NCI-H2227 treated with DMSO at 0.1 percent for 48 hours (cell line): ENCODE results near the gene PRMT3.
A peak's percentile ranks its signal among the peaks of the same experiment; 100 is the strongest.
"Not testable (repeated sequence)": the region's sequence is repeated elsewhere in the genome, so short reads cannot be mapped to it uniquely, and the experiment has no call there.

Source experiments
- DNase-seq: peaks from one replicate; lab custom pipeline; 2025; lab: John Stamatoyannopoulos, UW

Gene PRMT3

DNA sequence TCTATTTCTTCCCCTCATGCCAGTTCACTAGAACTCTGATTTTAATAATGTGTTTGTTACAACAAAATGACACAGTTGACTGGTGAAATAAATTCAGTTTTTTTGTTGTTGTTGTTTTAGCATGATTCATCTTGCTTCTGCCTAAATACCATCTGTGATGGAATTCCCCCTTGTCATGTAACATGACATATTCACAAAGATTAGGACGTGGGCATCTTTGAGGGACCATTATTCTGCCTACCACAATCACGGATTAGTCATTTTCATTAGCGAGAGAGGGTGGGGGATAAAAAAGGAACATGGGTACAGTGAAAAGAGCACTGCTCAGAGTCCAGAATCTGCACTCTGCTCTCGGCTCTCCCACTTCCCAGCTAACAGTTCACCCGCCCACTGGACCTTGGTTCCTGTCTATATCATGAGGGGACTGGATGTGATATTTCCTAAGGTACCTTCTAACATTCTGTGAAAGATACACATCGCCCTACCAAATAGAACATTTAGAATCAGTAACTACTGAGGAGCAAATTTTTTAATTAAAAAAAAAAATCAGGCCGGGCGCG is 12.7 kb upstream of the PRMT3 start:
- DNase-seq, result no peak

DNA sequence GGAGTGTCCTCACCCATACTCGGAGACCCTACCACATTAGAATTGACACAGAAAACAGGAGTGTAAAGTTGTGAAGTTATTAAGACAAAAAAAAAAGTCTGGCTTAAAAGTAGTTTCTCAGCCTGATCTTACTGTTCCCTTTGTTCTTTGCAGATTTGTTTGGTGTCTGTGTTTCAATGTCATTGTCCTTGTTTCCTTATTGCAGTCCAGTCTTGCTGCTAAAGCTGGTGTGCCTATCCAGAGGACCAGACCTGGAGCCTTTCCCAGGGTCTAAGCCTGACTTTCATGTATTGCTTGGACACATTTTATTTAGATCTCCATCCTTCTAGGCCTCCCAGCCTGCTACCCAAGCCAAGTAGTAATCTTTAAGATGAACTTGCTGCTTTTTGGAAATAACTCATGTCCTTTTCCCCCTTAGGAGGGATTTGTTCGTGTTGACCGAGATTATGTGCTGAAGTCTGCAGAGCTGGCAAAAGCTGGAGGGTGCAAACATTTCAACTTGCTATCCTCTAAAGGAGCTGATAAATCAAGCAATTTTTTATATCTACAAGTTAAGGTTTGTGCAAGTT is 11.3 kb upstream of the PRMT3 start:
- no peak for DNase-seq

DNA sequence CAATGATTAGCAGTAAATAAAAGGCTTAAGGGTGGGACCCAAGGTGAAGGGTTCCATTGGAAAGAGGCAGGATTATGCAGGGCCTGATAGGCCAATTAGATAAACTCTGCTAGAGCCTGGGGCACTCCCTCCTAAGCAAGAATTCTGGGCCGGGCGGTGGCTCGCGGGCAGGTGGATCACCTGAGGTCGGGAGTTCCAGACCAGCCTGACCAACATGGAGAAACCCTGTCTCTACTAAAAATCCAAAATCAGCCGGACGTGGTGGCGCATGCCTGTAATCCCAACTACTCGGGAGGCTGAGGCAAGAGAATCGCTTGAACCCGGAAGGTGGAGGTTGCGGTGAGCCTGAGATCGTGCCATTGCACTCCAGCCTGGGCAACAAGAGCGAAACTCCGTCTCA is 1.5 kb upstream of the PRMT3 start:
- not testable (repeated sequence) for DNase-seq

DNA sequence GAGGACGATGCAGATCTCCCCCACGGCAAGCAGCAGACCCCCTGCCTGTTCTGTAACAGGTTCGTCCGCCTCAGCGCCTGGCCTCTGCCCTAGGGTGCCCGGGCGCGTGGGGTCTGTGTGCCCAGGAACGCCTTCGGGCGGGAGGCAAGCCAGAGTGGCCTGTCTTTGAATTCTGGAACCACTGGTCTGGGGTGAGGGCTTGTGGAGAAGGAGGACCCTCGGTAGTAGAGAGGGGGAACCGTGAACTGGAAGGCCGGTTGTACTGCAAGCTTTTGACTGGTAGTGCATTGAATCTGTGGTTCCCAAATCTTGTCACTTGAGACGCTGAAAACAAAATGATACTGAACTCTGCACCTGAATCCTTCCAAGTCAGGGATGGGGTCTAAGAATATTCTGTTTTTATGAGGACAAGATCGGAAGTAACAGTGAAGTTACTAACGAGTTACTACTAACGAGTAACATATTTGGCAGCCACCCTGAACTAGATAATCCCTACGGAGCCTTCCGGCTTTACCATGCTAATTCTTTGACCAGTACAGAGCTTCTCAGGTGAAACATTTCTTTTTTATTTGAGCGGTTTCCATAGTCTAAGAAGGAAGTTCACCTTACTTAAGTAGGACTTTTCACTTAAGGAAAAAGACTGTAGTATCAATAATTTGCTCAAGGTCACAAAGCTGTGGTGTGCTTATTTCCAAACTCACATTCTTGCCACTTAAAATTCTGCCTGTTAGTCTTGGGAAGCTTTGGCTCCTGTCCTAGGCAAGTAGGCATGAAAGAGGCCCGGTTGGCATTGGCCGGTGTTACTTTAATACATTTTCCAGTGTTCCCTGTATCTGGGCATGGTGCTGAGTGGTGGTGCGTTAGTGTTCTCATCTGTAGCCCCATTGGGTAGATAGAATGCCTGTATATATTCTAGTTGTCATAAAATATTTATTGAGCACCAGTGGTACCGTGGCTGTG is 860 bp downstream of the PRMT3 start:
- no peak for DNase-seq

DNA sequence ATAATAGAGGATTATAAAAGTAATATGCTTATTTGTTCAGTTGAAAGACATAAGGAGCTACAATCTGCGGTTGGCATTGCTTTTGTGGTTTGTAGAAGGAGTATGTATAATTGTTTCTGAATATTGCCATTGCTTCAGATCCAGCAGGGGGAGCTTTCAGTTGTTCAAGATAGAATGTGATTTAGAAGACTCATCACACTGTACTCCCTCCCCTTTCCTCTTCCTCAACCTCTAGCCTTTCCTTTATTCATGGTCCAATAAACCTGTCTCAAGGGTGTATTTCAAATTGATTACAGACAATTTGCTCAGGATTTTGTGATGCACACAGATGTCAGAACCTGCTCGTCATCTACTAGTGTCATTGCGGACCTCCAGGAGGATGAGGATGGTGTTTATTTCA is 9.8 kb downstream of the PRMT3 start:
- DNase-seq, result peak; percentile 61

GRCh38 chr11:20399498-20399897 is 12.0 kb downstream of the PRMT3 start:
- no peak for DNase-seq

DNA sequence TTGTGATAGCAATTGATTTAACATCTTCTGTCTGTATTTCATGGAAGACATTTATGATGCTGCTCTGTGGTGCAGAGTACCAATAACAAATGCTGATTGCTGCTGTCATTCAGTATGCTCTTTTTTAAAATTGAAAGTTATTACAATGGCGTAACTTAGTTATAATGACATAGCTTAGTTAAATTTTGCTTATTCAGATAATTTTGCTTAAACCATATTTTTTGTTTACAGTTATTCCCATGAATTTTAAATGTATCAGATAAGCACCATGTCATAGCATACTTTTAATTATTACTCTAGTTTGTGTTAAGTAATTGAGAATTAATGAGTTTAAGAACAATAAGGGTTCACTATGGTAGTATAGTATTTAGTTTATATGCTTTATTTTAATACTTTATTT is 15.5 kb downstream of the PRMT3 start:
- no peak for DNase-seq

DNA sequence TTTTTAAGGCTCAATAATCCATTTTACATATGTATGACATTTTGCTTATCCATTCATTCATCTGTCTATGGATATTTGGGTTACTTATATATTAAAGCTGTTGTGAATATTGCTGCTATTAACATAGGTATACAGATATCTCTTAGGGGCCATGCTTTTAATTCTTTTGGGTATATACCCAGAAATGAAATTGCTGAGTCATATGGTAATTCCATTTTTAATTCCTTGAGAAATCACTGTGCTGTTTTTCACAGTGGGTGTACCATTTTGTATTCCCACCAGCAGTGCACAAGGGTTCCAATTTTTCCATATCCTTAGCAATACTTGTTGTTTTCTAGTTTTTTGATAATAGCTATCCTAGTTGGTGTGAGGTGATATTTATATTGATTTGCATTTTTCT is 19.0 kb downstream of the PRMT3 start:
- no peak for DNase-seq

DNA sequence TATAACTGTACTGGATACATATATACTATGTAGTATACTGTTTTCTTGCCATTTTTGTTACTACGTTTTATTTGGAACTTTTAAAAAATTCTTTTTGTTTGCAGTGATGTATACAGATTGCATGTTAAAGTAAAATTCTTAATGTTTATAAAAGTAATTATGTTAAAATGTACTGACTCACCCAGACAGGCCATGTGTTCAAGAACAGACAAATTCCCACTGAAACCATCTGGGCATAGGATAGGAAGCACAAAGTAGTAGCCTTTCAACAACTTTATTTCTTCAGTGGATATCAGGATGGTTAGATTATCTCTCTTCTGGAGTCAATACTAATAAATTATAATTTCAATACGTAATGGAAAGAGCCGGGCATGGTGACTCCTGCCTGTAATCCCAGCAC is 19.8 kb downstream of the PRMT3 start:
- no peak for DNase-seq

GRCh38 chr11:20415432-20415831 is 27.9 kb downstream of the PRMT3 start:
- DNase-seq, result no peak

- no peak for DNase-seq
These were observed 30.3 kb downstream of the PRMT3 start for GRCh38 chr11:20417771-20418170.

DNA sequence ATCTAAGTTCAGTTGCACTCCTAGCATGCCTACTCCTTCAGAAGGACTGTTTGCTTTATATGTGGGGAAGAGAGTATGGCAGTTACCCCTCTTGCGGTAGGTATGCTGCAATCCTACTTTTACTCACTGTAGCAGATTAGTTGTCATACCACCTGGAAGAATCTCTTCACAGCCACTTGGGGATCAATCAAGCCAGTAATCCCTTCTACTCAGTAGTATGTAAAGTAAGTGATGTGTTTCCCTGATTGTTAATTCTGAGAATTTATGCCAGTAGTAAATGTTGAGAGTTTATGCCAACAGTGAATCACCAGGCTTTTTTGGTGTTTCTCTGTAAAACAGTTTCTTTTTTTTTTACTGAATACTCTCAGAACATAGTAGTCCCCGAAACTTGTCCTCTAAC is 34.4 kb downstream of the PRMT3 start:
- no peak for DNase-seq

DNA sequence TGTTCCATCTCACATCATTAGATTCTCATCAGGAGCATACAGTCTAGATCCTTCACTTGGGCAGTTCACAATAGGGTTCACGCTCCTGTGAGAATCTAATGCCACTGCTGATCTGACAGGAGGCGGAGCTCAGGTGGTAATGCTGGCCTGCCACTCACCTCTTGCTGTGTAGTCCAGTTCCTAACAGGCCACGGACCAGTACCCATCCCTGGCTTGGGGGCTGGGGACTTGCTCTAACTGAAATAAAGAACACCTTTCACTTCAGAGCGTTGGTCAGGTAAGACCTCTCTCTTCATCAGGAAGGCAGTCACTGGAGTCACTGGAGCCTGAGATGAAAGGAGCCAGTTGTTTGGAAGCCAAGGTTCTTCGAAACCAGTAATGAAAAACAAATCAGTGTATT is 41.7 kb downstream of the PRMT3 start:
- DNase-seq, result no peak

GRCh38 chr11:20438637-20439036 is 51.1 kb downstream of the PRMT3 start:
- no peak for DNase-seq

- DNase-seq, result peak; percentile 22
These were observed 56.1 kb downstream of the PRMT3 start for GRCh38 chr11:20443596-20443995.

- no peak for DNase-seq
These were observed 57.0 kb downstream of the PRMT3 start for GRCh38 chr11:20444535-20444934.

DNA sequence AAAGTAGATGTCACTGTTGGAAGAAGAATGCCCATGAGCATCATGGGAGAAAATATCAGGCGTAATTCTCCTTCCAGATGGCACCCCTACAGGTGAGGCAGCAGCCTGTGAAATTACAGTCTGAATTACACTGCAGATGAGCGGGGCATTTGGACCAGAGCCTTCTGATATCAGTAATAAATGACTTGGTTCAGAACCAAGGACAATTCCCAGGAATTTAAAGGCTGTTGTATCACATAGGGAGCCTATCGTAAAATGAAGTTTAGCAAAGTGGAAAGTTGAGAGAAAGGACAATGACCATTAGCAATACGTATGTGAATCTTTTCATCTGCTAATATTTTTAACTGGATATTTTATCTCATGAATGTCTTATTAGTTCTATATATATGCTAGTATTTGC is 61.3 kb downstream of the PRMT3 start:
- no peak for DNase-seq

- DNase-seq, result no peak
These were observed 63.3 kb downstream of the PRMT3 start for GRCh38 chr11:20450829-20451228.

DNA sequence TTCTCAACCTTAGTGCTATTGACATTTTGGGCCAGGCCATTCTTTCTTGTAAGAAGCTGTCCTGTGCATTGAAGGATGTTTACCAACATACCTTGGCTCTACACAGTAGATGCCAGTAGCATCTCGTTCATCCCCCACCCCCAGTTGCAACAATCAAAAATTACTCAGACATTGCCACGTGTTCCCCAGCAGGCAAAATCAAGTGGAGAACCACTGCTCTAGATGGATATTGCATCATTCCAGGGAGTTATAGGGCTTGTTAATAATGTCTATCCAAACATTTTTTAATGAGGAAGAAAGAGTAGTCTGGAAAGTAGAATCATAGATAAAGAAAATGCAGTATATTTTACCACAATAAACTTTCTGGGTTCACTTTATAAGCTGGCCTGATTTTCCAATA is 64.1 kb downstream of the PRMT3 start:
- DNase-seq, result no peak

GRCh38 chr11:20452585-20452984 is 65.1 kb downstream of the PRMT3 start:
- no peak for DNase-seq

DNA sequence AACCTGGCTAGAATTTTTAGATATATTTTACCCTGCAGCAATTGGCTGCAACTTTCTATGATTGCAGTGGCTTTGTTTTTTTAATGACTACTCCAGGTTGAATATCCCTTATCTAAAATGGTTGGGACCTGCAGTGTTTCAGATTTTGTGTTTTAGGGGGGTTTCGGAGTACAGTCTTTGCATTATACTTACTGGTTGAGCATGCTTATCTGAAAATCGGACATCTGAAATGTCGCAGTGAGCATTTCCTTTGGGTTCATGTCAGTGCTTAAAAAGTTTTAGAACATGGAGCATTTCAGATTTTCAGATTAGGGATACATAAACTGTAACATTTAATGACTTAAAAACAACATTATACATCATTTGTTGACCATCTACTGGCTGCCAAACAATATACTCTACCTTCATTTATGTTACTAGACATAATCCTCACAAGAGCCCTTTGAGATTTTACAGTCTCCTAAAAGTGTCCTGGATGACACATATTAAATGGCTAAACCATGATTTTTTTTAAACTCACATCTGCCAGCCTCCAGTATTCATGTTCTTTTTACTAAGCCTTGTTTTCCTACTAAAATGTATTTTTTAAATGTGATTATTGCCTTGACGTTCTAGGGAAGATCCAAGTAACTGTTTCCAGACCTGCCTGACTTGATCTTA is 66.3 kb downstream of the PRMT3 start:
- no peak for DNase-seq

DNA sequence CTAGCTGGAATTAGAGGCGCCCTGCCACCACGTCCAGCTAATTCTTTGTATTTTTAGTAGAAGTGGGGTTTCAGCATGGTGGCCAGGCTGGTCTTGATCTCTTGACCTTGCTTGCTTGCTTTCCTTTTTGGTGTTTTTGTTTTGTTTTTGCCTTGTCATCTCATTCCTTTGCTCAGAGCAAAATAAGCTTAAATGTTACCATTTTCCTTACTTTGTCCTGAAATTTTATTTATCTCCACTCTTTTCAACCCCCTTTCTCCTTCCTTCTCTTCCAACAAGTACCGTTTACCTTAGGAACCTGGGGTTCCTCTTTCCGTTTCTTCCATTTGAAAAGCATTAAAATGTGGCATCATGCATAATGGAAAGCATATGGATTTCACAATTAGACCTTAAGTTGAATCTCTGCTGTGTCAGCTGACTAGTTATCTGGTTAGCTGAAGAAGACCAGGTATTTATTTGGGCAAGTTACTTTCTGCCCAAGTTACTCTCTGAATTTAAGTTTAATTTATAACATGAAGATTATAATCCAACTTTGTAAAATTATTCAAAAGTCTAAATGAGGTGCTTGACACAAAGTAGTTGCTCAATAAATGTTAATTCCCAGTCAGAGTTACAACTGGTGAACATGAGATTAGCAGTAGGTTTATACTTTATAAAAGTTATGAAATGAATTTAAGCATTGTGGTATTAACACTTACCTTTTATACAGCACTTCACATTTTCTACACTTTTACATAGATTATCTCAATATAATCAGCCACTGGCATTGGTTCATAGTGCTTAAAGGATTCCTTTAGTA is 69.7 kb downstream of the PRMT3 start:
- no peak for DNase-seq
